SU-DHL-6 (cell line): Measurements from ENCODE around the gene SDK2.

Experiments used
- H2AFZ ChIP-seq: fragments of 200-600 bp; sonication (generic); 2 replicates; pipeline ENCODE4 v1.6.1; 2014; ENCODE audit warnings: low read depth, mild to moderate bottlenecking, moderate library complexity, mixed read lengths, antibody characterized with exemption, low read length; ENCODE audit not compliant: severe bottlenecking
- H3F3A ChIP-seq: fragments of 200-600 bp; shearing (Covaris generic); 2 replicates; pipeline ENCODE4 v1.6.0; 2016; ENCODE audit warnings: antibody characterized with exemption, mild to moderate bottlenecking; ENCODE audit not compliant: insufficient read depth
- H3K27ac ChIP-seq: fragments of 200-600 bp; sonication (generic); 2 replicates; pipeline ENCODE4 v1.5.1; 2016; ENCODE audit warnings: low read depth, mild to moderate bottlenecking, low read length, moderate library complexity, mixed read lengths
- H3K27me3 ChIP-seq: fragments of 200-600 bp; sonication (generic), shearing (Covaris generic); 2 replicates; pipeline ENCODE4 v1.6.0; 2014; ENCODE audit warnings: mild to moderate bottlenecking, low read length
- H3K36me3 ChIP-seq: fragments of 200-600 bp; sonication (generic); 2 replicates; pipeline ENCODE4 v1.6.1; 2014; ENCODE audit warnings: mild to moderate bottlenecking, low read length, mixed read lengths
- H3K4me2 ChIP-seq: fragments of 300-600, 200-600 bp; shearing (Covaris generic), sonication (generic); 2 replicates; pipeline ENCODE4 v1.6.0; 2014; ENCODE audit warnings: low read length, low read depth, mild to moderate bottlenecking; ENCODE audit not compliant: poor library complexity, severe bottlenecking
- H3K4me3 ChIP-seq: fragments of 200-600 bp; sonication (generic); 2 replicates; pipeline ENCODE4 v1.5.1; 2014; ENCODE audit warnings: antibody characterized with exemption, low read length, mild to moderate bottlenecking, mixed read lengths; ENCODE audit not compliant: insufficient read depth, poor library complexity, severe bottlenecking
- H3K79me2 ChIP-seq: fragments of 200-600 bp; sonication (generic); 2 replicates; pipeline ENCODE4 v1.6.1; 2014; ENCODE audit warnings: mild to moderate bottlenecking, low read length, moderate library complexity; ENCODE audit not compliant: insufficient read depth
- H3K9ac ChIP-seq: fragments of 200-600 bp; sonication (generic); 2 replicates; pipeline ENCODE4 v1.7.0; 2014; ENCODE audit warnings: mild to moderate bottlenecking, low read length
- H3K9me2 ChIP-seq: fragments of 200-600 bp; sonication (generic); replicated peaks from 2 replicates; pipeline ENCODE4 v1.6.1; 2014; ENCODE audit warnings: low read length; ENCODE audit not compliant: insufficient read depth
- H3K9me3 ChIP-seq: fragments of 200-600 bp; sonication (generic); 2 replicates; pipeline ENCODE4 v1.6.1; 2014; ENCODE audit warnings: low read length, mixed read lengths; ENCODE audit not compliant: insufficient read depth
- H4K20me1 ChIP-seq: fragments of 200-600 bp; sonication (generic); 2 replicates; pipeline ENCODE4 v1.6.1; 2014; ENCODE audit warnings: low read depth, mild to moderate bottlenecking, antibody characterized with exemption, low read length, moderate library complexity, mixed read lengths
- CTCF ChIP-seq: fragments of 200-600 bp; sonication (generic); IDR thresholded peaks from one replicate; pipeline ENCODE4 v1.5.1; 2017; ENCODE audit warnings: antibody characterized with exemption, mild to moderate bottlenecking, low read length, moderate library complexity; ENCODE audit not compliant: insufficient read depth, poor library complexity, severe bottlenecking
- EZH2phosphoT487 ChIP-seq: fragments of 200-600 bp; sonication (generic), shearing (Covaris generic); conservative IDR thresholded peaks from 2 replicates; pipeline ENCODE4 v1.6.1; 2018; ENCODE audit warnings: mild to moderate bottlenecking, antibody characterized with exemption, low read length, moderate library complexity, mixed read lengths

Gene SDK2

DNA sequence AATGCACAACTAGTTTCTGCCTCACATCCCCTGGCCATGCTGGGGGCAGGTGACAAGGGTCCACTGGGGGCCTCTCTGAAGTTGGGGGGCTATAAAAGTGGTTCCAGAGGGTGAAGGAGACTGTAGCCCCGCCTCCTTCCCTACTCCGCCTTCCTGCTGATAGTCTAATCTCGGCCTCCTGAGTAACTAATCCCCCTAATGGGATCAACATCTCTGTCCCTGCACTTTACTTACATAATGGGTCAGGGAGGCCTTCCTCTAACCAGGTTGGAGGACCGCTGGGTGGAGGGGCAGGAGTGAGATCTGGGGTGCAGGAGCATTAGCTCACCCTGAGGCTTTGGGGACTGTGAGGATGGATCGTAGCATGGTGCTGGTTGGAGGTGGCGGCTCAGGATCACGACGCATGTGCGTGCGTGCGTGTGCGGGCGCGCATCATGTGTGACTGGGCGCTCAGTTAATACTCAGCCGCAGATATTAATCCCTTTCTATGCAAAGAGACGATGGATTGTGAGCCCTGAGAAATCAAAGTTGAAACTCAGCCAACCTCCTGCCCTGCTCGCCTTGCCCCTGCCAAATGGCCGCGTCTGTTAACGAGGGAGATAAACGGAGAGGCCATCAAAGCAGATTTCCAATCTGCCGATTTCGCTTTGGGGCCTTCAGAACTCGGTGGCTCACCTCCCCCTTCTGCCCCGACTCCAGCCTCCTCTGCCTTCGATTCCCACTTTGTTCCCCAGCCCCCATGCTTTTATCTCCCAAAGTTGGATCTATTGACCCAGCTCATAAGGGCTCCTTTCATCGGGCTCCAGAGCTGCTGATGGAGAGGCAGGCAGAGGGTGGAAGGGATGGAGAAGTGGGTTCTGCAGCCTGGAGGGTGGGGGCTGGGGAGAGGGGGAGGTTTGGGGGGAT lies 107.3 kb downstream of the SDK2 start:
- Histone ChIP-seq H3K27me3 (no peaks in the 10 kb centered on the region), H3K4me3 (no peak overlapping the region), H4K20me1 (no peaks in the 10 kb centered on the region), H3K9me3 (no peaks in the 10 kb centered on the region), H3K79me2 (no peaks in the 10 kb centered on the region), H3K4me2 (no peak overlapping the region), H3F3A (no peaks in the 10 kb centered on the region), H3K36me3 (no peaks in the 10 kb centered on the region), H3K27ac (no peak overlapping the region), H2AFZ (no peak overlapping the region), H3K9ac (no peak overlapping the region), H3K9me2 (no peaks in the 10 kb centered on the region)
- TF ChIP-seq EZH2phosphoT487 (no peak), CTCF (no peak)

GRCh38 chr17:73535746-73536145 lies 108.5 kb downstream of the SDK2 start:
- H4K20me1 ChIP-seq = no peaks in the 10 kb centered on the region
- H3K36me3 ChIP-seq = no peaks in the 10 kb centered on the region
- no peak overlapping the region for H2AFZ ChIP-seq
- H3F3A ChIP-seq = no peaks in the 10 kb centered on the region
- no peaks in the 10 kb centered on the region for H3K9me3 ChIP-seq
- no peak overlapping the region for H3K4me3 ChIP-seq
- no peaks in the 10 kb centered on the region for H3K27me3 ChIP-seq
- no peaks in the 10 kb centered on the region for H3K9me2 ChIP-seq
- no peak for TF ChIP-seq CTCF
- no peak for TF ChIP-seq EZH2phosphoT487
- H3K79me2 ChIP-seq = no peaks in the 10 kb centered on the region
- H3K4me2 ChIP-seq = no peak overlapping the region
- no peak overlapping the region for H3K9ac ChIP-seq
- H3K27ac ChIP-seq = no peak overlapping the region

- Histone ChIP-seq H3K9me3 (no peaks in the 10 kb centered on the region), H3K4me2 (no peak overlapping the region), H4K20me1 (no peaks in the 10 kb centered on the region), H3K27me3 (no peaks in the 10 kb centered on the region), H3K36me3 (no peaks in the 10 kb centered on the region), H3K27ac (no peak overlapping the region), H3K9me2 (no peaks in the 10 kb centered on the region), H3K4me3 (no peak overlapping the region), H3K79me2 (no peaks in the 10 kb centered on the region), H3F3A (no peaks in the 10 kb centered on the region), H3K9ac (no peak overlapping the region), H2AFZ (no peak overlapping the region)
- TF ChIP-seq EZH2phosphoT487 (no peak), CTCF (no peak)
Measured at GRCh38 chr17:73534209-73534909, 109.9 kb downstream of the SDK2 start.
